Fibroblast of pulmonary artery (primary cell): Measurements from ENCODE around the gene OXCT1.
A peak's percentile ranks its signal among the peaks of the same experiment; 100 is the strongest.

Experiments used
- DNase-seq: peaks from one replicate; pipeline ENCODE4 v3.0.0-alpha.2; 2010; ENCODE audit warnings: low read depth
- H3K4me3 ChIP-seq: replicated peaks from 2 replicates; pipeline ENCODE4 v1.5.1; 2011; ENCODE audit warnings: low read depth, mild to moderate bottlenecking, control low read depth, low read length, moderate library complexity
- TF ChIP-seq, protein P1 (sequence below): IDR thresholded peaks from 2 replicates; pipeline ENCODE4 v1.5.1; 2011; ENCODE audit warnings: mild to moderate bottlenecking, control low read depth, low read length, inconsistent platforms; ENCODE audit errors: missing control alignments

The OXCT1 gene

GRCh38 chr5:41869724-41870626 lies at the start of gene OXCT1:
OXCT1 (minus strand) TSS chr5:41870425; CDS start chr5:41870358, 67 bp downstream.
- TF ChIP-seq, protein P1, sequence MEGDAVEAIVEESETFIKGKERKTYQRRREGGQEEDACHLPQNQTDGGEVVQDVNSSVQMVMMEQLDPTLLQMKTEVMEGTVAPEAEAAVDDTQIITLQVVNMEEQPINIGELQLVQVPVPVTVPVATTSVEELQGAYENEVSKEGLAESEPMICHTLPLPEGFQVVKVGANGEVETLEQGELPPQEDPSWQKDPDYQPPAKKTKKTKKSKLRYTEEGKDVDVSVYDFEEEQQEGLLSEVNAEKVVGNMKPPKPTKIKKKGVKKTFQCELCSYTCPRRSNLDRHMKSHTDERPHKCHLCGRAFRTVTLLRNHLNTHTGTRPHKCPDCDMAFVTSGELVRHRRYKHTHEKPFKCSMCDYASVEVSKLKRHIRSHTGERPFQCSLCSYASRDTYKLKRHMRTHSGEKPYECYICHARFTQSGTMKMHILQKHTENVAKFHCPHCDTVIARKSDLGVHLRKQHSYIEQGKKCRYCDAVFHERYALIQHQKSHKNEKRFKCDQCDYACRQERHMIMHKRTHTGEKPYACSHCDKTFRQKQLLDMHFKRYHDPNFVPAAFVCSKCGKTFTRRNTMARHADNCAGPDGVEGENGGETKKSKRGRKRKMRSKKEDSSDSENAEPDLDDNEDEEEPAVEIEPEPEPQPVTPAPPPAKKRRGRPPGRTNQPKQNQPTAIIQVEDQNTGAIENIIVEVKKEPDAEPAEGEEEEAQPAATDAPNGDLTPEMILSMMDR = no peak
- peak within 1 kb of the TSS; percentile 74 for H3K4me3 ChIP-seq

DNA sequence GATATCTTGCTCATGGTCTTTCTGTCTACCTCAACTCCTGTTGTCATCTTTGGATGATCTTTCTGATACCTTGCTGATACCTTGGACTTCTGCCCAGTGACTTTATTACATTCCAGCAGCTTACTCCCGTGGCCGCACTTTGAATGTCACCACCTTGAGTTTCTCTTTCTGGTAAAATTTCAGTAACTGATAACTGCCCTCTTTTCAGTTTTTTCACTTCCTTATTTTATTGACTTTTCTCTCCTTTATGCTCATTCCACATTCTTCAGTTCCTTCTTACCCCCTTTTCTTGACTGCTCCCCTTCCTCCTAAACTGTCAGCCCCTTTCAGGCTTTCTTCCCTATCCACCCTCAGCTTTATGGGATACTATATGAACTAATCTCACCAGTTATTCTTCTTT lies 47.9 kb upstream of the OXCT1 start:
- TF ChIP-seq, protein P1 = no peak
- H3K4me3 ChIP-seq = no peak overlapping the region
- DNase-seq = no peak

More at GRCh38 chr5:41869724-41870626, at the start of gene OXCT1:
- peak; percentile 83 for DNase-seq

- H3K4me3 ChIP-seq = no peak overlapping the region
- TF ChIP-seq, protein P1 = no peak
- DNase-seq = peak; percentile 55
These were observed 38.3 kb upstream of the OXCT1 start for GRCh38 chr5:41908374-41909079.

DNA sequence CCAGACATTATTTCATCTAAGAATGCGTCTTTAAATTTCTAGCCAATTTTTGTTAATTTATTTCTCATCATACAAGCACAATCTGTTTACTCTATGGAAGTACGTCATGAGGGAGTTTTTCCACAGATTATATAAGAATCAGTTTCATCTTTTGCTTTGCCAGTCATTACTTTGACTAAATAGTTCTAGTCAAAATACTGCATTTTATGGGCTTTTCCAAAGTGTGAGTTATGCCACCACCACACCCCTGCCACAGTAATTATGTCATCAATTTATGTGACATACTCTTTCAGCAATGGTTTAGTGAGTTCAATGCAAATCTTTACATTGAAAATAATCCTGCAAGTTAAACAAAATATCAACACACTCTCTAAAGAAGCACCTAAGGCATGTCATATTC lies 35.9 kb upstream of the OXCT1 start:
- DNase-seq = no peak
- H3K4me3 ChIP-seq = no peak overlapping the region
- TF ChIP-seq, protein P1 = no peak

DNA sequence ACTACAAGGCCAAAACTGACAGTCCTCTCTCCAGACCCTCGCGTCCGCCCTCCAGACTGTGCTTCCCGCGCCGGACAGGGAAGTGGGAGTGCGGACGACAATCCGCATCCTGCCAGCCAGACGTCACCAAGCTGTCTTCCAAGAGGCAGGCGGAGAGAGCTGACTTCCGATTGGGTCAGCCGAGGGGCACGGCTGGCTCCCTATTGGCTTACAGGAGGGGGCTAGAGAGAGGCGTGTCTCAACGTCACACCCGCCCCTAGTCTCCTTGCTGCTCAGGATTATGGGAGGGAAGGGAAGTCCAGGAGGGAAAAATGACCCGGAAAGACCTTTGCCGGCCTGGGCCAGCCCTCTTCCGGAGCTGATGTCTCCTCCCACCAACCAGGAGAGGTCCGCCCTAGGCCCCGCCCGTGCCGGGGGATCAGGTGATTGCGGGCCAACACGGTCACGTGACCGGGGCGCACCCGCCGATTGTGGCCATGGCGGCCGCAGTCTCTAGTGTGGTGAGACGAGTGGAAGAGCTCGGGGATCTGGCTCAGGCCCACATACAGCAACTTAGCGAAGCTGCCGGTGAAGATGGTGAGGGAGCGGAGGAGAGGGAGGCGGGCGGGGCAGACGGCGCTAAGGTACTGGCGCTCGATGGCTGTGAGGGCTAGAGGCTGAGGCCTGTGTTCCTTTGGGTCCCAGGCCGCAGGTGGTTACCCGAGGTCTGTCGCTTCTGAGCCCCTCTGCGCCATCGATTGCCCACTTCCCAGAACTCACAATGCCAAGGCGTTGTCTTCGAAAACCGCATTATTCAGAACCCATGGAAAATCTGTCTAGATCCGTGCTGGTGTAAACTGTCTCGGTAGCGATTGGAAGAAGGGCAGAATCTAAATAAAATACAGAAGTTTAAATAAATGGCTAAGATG lies 33.9 kb upstream of the OXCT1 start, which contains the start of gene RIMOC1:
RIMOC1 (plus strand) TSS at position 453 of the 908 bp plus-strand sequence; CDS start at position 477, 24 bp downstream.
- peak; percentile 100 for DNase-seq
- TF ChIP-seq, protein P1 = no peak
- peak within 1 kb of the TSS; percentile 93 for H3K4me3 ChIP-seq

DNA sequence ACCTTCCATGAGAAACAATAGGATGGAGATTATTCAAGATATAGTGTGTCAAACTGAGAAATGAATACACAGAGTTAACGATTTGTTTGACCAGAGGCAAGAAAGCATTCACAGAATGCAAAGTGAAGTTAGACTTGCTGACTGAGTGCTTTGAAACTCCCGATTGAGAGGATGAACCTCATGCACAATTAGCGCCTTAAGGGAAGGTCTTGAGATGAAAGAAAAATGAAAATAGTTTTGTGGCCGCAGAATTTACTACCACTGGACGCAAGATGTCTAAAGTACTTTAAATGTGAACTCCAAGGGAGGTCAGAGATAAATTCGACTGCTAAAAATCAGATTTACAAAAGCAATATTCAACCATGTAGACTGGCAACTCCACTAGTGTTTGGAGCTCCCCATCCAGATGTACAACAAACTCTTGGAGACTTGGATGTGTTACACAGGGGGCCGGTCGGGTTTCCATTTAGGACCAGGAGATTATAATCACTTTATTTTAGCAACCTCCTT lies 33.2 kb upstream of the OXCT1 start:
- peak overlapping the region; percentile 93 for H3K4me3 ChIP-seq
- TF ChIP-seq, protein P1 = no peak
- DNase-seq = no peak
